Activated CD4-positive, alpha-beta memory T cell treated with anti-CD3 and anti-CD28 coated beads, Interleukin-2, amount 10 ng/mL, durations not matched to agents 7 days and 5 days (primary cell): ENCODE data around the gene SP4. TPM values are rescaled to one million over a fixed set of nuclear protein-coding genes. Genes with fewer than 3 reads are reported as not detected.
"Not testable (repeated sequence)": the region's sequence is repeated elsewhere in the genome, so short reads cannot be mapped to it uniquely, and the experiment has no call there.

ENCODE experiments used
- CTCF ChIA-PET: fragments of 350-600 bp; sonication (Branson Sonifier 250); formaldehyde crosslinking; loops from one replicate; lab custom pipeline; 2021; ENCODE audit warnings: antibody characterized with exemption, inconsistent platforms; lab: Charles Lee
- POLR2A ChIA-PET: fragments of 350-600 bp; sonication (Branson Sonifier 250); formaldehyde crosslinking; loops from one replicate; lab custom pipeline; 2021; ENCODE audit warnings: antibody characterized with exemption; lab: Charles Lee
- DNase-seq: peaks from one replicate; pipeline ENCODE4 v3.0.0-alpha.2; 2020
- H3K27ac Mint-ChIP-seq: one replicate; pipeline ENCODE4 v1.8.0; 2021; ENCODE audit warnings: mild to moderate bottlenecking, mixed read lengths
- H3K27me3 Mint-ChIP-seq: one replicate; pipeline ENCODE4 v1.8.0; 2021; ENCODE audit warnings: mixed read lengths
- H3K36me3 Mint-ChIP-seq: one replicate; pipeline ENCODE4 v1.8.0; 2021; ENCODE audit warnings: low read depth, mixed read lengths
- H3K4me1 Mint-ChIP-seq: one replicate; pipeline ENCODE4 v1.8.0; 2021; ENCODE audit warnings: mixed read lengths
- H3K4me3 Mint-ChIP-seq: one replicate; pipeline ENCODE4 v1.8.0; 2021; ENCODE audit warnings: mild to moderate bottlenecking, mixed read lengths
- H3K9me3 Mint-ChIP-seq: one replicate; pipeline ENCODE4 v1.8.0; 2021; ENCODE audit warnings: mixed read lengths
- total RNA-seq, 2 experiments: library from RNA; stranded (reverse); gene quantifications; one replicate each; pipeline ENCODE4 v1.2.3, GENCODE V29; 2021

The SP4 gene
- total RNA-seq, 2 experiments from 2014 or later = 54.2 to 54.3 TPM

DNA sequence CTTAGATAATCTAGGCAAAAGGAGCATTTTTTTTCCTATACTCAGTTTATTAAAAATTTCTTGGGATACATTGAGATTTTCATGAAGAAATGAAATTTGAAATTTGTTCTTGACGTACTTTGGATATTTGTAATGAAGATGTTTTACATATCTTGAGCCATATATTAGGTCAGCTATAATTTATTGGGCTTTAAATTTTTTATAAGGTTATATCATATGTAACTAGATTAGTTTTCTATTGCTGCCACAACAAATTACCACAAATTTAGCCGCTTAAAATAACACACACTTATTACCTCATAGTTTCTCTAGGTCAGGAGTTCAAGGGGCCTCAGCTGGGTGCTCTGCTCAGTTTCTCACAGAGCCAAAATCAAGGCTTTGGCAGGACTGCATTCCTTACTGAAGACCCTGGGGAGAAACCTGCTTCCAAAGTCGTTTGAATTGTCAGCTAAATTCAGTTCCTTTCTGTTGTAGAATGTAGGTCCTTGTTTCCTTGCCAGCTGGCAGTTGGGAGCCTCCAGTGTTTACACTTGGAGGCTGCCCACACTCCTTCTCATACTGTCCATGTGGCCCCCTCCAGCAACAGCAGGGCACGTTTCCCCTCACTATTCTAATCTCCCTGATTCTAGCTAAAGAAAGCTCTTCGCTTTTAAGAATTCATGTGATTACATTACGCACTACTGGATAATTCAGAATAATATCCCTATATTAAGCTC lies 72.4 kb downstream of the SP4 start:
- H3K27ac Mint-ChIP-seq = no peak overlapping the region
- H3K9me3 Mint-ChIP-seq = peaks cover 42% of the 10 kb centered on the region
- CTCF ChIA-PET = interaction anchor here (0.5 to 1.0 kb wide), 3 partner anchors 17 to 371 kb away, joined by 3 read pairs; no protein-coding TSS in a partner anchor
- no peak overlapping the region for H3K4me3 Mint-ChIP-seq
- POLR2A ChIA-PET = interaction anchor here (1.1 kb wide), 1 partner anchor 145 kb away, joined by 3 read pairs; no protein-coding TSS in a partner anchor
- no peaks in the 10 kb centered on the region for H3K27me3 Mint-ChIP-seq
- H3K36me3 Mint-ChIP-seq = peaks cover 90% of the 10 kb centered on the region
- DNase-seq = no peak
- H3K4me1 Mint-ChIP-seq = peaks cover 2% of the 10 kb centered on the region

DNA sequence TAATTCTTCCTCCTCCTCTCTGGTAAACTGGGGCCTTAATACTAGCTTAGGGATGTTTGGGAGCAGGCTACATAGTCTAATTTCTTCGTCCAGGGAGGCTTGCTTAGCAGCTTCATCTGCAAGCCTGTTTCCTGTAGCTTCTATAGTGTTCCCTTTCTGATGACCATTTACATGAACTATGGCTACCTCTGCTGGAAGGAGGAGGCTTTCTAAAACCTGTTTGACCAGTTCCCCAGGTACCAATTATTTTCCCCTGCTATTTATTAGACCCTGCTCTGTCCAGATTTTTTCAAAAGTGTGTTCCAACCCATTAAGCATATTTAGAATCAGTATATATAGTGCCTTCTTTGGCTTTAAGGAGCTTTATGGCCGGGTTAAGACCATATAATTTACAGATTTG lies 76.1 kb downstream of the SP4 start:
- CTCF ChIA-PET = no interaction called here
- POLR2A ChIA-PET = no interaction called here
- Mint-ChIP-seq H3K36me3 (peaks cover 93% of the 10 kb centered on the region), H3K4me3 (no peak overlapping the region), H3K27me3 (no peaks in the 10 kb centered on the region), H3K9me3 (peaks cover 51% of the 10 kb centered on the region), H3K27ac (no peak overlapping the region), H3K4me1 (peaks cover 4% of the 10 kb centered on the region)
- no peak for DNase-seq

DNA sequence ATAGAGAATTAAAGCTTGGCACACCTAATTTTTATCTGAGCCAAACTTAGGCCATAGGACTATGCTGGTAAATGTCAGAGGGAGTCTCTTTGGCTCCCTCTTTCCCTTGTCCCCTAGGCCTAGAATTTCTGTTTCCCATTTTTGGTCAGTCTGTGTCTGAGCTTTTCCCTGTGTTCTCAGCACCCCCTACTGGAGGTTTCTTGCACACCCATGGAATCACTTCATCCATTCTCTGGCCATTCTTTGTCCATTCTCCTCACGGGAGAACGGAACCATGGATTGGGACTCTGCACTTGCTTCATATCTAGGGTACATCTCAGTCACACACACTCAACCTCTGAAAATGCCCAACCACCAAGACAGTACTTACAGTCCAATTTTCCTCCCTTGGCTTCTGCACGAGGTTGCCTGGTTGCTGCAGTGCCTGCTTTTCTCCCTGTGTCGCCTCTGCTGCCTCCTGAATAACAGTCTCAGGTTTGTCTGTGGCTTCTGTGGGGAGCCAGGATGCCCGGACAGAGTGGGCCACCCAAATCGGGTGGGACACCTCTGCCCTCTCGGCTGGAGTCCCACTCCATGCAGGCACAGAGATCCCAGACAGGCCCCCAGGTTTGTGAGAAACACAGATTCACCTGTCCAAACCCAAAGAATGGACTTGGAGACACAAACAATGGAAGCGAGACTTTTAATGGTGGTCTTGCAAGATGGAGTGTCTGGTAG lies 79.9 kb downstream of the SP4 start:
- Mint-ChIP-seq H3K36me3 (peaks cover 88% of the 10 kb centered on the region), H3K4me1 (peaks cover 3% of the 10 kb centered on the region), H3K27ac (no peak overlapping the region), H3K27me3 (no peaks in the 10 kb centered on the region), H3K4me3 (no peak overlapping the region), H3K9me3 (peaks cover 42% of the 10 kb centered on the region)
- ChIA-PET POLR2A (interaction anchor here (1.1 kb wide), 1 partner anchor 80 kb away, joined by 3 read pairs; the partner anchor contains the start of gene SP4), CTCF (interaction anchor here (0.7 to 1.3 kb wide), 4 partner anchors 99 to 267 kb away, joined by 3 to 4 read pairs (median 4); no protein-coding TSS in a partner anchor)
- DNase-seq = no peak

DNA sequence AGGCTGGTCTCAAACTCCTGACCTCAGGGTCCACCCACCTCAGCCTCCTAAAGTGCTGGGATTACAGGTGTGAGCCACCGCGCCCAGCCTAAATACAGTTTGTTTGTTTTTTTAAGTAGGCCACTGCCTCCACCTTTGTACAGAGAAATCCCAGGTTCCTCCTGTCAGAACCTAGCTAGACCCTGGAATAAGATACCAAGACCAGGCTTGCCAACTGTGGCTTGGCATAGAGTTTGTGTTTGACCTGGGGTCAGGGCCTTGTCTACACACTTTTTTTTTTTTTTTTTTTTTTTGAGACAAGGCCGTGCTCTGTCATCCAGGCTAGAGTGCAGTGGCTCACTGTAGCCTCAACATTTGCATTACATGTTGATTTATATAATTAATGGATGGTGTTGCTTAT lies 80.7 kb downstream of the SP4 start:
- Mint-ChIP-seq H3K27me3 (no peaks in the 10 kb centered on the region), H3K36me3 (peaks cover 83% of the 10 kb centered on the region), H3K4me3 (no peak overlapping the region), H3K27ac (no peak overlapping the region), H3K9me3 (peaks cover 40% of the 10 kb centered on the region), H3K4me1 (peaks cover 1% of the 10 kb centered on the region)
- ChIA-PET POLR2A (interaction anchor here (1.1 kb wide), 1 partner anchor 81 kb away, joined by 3 read pairs; the partner anchor contains the start of gene SP4), CTCF (interaction anchor here (0.7 to 1.3 kb wide), 3 partner anchors 9 to 267 kb away, joined by 3 to 4 read pairs (median 3); no protein-coding TSS in a partner anchor)
- no peak for DNase-seq

DNA sequence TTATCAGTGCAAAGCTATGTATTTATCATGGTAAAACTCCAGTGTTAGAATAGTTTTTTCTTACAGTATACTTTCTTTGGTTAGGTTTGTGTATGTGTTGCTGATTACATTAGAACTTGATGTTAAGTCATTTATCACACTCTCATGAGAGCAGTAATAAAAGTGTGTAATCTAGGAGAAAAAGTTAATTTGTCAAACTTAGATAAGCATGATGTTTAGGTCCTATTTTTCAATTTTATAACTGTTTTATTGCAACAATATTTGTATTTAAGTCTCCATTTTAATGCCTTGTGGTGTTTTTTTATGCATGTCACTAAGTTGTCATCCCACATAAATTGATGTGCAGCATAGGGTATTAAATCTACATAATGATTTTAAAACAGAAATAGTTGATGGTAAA lies 86.2 kb downstream of the SP4 start:
- Mint-ChIP-seq H3K4me3 (no peak overlapping the region), H3K27me3 (no peaks in the 10 kb centered on the region), H3K36me3 (peaks cover 45% of the 10 kb centered on the region), H3K27ac (no peak overlapping the region), H3K4me1 (no peaks in the 10 kb centered on the region), H3K9me3 (no peaks in the 10 kb centered on the region)
- ChIA-PET CTCF (no interaction called here), POLR2A (no interaction called here)
- no peak for DNase-seq

DNA sequence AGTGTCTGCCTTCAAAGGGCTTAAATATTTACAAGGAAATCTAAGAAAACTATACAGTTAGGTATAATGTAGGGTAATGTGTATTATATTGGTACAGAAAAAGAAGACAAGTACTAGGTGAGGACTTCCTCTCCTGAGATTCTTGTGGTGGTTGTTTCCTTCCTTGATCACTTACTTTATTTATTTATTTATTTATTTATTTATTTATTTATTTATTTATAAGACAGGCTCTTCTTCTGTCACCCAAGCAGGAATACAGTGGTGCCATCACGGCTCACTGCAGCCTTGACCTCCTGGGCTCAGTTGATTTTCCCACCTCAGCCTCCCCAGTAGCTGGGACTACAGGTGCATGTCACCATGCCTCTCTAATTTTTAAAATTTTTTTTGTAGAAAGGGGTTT lies 96.8 kb downstream of the SP4 start:
- Mint-ChIP-seq H3K36me3 (peaks cover 2% of the 10 kb centered on the region), H3K4me3 (no peak overlapping the region), H3K9me3 (no peaks in the 10 kb centered on the region), H3K4me1 (no peaks in the 10 kb centered on the region), H3K27me3 (peaks cover 3% of the 10 kb centered on the region), H3K27ac (no peak overlapping the region)
- POLR2A ChIA-PET = no interaction called here
- CTCF ChIA-PET = interaction anchor here (1.6 kb wide), 1 partner anchor 268 kb away, joined by 3 read pairs; no protein-coding TSS in a partner anchor
- DNase-seq = no peak

DNA sequence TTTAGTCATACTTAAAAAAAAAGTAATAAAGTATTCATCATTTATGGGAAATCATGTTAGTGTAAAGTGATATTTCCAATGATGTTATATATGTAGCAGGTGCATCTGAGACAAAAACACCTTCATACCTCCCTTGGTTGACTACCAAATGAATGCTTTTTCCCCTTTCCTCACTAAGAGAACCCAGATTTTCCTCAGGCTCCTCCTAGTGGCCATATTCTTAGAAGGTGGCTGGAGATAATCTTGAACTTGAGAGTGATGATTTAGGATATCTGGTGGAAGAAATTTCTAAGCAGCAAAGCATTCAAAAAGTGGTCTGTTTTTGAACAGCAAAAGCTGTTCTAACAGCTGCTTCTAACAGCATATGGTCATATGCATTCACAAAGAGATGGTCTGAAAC lies 98.1 kb downstream of the SP4 start:
- Mint-ChIP-seq H3K9me3 (no peaks in the 10 kb centered on the region), H3K4me1 (no peaks in the 10 kb centered on the region), H3K36me3 (peaks cover 2% of the 10 kb centered on the region), H3K4me3 (no peak overlapping the region), H3K27ac (no peak overlapping the region), H3K27me3 (peaks cover 13% of the 10 kb centered on the region)
- DNase-seq = no peak
- POLR2A ChIA-PET = no interaction called here
- CTCF ChIA-PET = interaction anchor here (0.6 to 1.8 kb wide), 2 partner anchors 258 to 264 kb away, joined by 3 to 6 read pairs; no protein-coding TSS in a partner anchor

DNA sequence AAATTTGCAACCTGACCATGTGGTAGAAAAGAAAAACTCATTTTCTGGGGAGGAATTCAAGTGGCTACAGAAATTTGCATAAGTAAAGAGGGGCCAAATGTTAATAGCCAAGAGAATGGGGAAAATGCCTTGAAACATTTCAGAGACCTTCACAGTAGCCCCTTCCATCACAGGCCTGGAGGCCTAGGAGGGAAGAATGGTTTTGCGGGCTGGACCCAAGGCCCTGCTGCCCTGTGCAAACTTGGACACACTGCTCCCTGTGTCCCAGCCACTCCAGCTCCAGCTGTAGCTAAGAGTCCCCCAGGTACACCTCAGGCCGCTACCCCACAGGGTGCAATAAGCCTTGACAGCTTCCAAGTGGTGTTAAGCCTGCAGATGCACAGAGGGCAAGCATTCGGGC lies 98.6 kb downstream of the SP4 start:
- Mint-ChIP-seq H3K4me3 (no peak overlapping the region), H3K4me1 (no peaks in the 10 kb centered on the region), H3K27ac (no peak overlapping the region), H3K36me3 (no peaks in the 10 kb centered on the region), H3K9me3 (no peaks in the 10 kb centered on the region), H3K27me3 (peaks cover 13% of the 10 kb centered on the region)
- ChIA-PET CTCF (interaction anchor here (0.6 to 1.8 kb wide), 2 partner anchors 258 to 264 kb away, joined by 3 to 6 read pairs; no protein-coding TSS in a partner anchor), POLR2A (no interaction called here)
- no peak for DNase-seq

DNA sequence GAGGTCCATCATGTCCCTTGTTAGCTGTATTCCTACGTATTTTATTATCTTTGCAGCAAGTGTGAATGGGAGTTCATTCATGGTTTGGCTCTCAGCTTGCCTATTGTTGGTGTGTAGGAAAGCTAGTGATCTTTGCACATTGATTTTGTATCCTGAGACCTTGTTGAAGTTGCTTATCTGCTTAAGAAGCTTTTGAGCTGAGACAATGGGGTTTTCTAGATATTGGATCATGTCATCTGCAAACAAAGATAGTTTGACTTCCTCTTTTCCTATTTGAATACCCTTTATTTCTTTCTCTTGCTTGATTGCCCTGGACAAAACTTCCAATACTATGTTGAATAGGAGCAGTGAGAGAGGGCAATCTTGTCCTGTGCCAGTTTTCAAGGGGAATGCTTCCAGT lies 104.6 kb downstream of the SP4 start:
- POLR2A ChIA-PET, DNase-seq: not testable (repeated sequence)

DNA sequence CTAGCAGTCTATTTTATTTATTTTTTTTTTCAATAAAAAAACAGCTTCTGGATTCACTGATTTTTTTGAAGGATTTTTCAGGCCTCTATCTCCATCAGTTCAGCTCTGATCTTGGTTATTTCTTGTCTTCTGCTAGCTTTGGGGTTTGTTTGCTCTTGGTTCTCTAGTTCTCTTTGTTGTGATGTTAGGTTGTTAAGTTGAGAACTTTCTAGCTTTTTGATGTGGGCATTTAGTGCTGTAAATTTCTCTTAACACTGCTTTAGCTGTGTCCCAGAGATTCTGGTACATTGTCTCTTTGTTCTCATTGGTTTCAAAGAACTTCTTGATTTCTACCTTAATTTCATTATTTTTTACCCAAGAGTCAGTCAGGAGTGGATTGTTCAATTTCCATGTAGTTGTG lies 105.8 kb downstream of the SP4 start:
- H3K27ac Mint-ChIP-seq, DNase-seq, POLR2A ChIA-PET, H3K9me3 Mint-ChIP-seq, H3K4me3 Mint-ChIP-seq, H3K4me1 Mint-ChIP-seq, H3K36me3 Mint-ChIP-seq: not testable (repeated sequence)
- CTCF ChIA-PET = interaction anchor here (0.6 kb wide), 1 partner anchor 693 kb away, joined by 3 read pairs; no protein-coding TSS in a partner anchor
- H3K27me3 Mint-ChIP-seq = peaks cover 37% of the 10 kb centered on the region

More for the DNA sequence above, 104.6 kb downstream of the SP4 start:
- CTCF ChIA-PET, H3K27ac Mint-ChIP-seq, H3K36me3 Mint-ChIP-seq, H3K4me3 Mint-ChIP-seq, H3K9me3 Mint-ChIP-seq, H3K4me1 Mint-ChIP-seq: not testable (repeated sequence)
- peaks cover 37% of the 10 kb centered on the region for H3K27me3 Mint-ChIP-seq

DNA sequence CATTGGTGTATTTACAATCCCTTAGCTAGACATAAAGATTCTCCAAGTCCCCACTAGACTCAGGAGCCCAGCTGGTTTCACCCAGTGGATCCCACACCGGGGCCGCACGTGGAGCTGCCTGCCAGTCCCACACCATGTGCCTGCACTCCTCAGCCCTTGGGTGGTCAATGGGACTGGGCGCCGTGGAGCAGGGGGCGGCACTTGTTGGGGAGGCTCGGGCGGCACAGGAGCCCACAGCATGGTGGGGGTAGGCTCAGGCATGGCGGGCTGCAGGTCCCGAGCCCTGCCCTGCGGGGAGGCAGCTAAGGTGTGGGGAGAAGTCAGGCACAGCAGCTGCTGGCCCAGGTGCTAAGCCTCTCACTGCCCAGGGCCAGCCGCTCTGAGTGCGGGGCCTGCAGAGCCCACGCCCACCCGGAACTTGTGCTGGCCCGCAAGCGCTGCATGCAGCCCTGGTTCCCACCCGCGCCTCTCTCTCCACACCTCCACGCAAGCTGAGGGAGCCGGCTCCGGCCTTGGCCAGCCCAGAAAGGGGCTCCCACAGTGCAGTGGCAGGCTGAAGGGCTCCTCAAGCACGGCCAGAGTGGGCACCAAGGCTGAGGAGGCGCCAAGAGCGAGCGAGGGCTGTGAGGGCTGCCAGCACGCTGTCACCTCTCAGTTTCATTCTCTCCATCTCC lies 108.7 kb downstream of the SP4 start:
- H3K4me1 Mint-ChIP-seq, H3K9me3 Mint-ChIP-seq, DNase-seq, H3K36me3 Mint-ChIP-seq, H3K27ac Mint-ChIP-seq, POLR2A ChIA-PET, H3K4me3 Mint-ChIP-seq: not testable (repeated sequence)
- peaks cover 48% of the 10 kb centered on the region for H3K27me3 Mint-ChIP-seq
- CTCF ChIA-PET = interaction anchor here (0.6 kb wide), 1 partner anchor 735 kb away, joined by 4 read pairs; no protein-coding TSS in a partner anchor

DNA sequence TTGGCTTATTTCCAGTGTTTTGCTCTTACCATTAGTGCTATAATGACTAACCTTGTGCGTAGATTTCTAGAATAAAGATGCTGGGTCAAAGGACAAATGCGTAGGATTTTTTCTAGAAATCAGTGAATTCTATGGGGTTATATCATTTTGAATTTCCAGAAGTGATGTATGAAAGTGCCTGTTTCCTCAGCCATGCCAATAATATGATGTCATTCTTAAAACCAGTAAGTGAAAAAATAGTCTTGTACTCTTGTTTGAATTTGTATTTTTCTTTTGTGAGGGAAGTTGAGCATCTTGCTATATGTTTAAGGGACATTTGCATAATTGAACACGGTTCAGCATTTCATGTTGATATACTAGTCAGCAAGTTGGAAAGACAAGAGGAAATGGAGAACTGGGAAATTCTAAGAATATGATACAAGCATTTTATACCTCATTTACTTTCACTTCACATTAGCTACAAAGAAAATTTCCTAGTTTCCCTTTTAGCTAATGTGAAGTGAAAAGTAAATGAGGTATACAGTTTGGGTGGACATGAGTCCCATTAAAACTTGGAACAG lies 111.1 kb downstream of the SP4 start:
- H3K36me3 Mint-ChIP-seq = no peaks in the 10 kb centered on the region
- no peak for DNase-seq
- H3K27ac Mint-ChIP-seq = no peak overlapping the region
- H3K27me3 Mint-ChIP-seq = peaks cover 51% of the 10 kb centered on the region
- POLR2A ChIA-PET = no interaction called here
- H3K4me3 Mint-ChIP-seq = no peak overlapping the region
- CTCF ChIA-PET = no interaction called here
- H3K9me3 Mint-ChIP-seq = peaks cover 2% of the 10 kb centered on the region
- peaks cover 10% of the 10 kb centered on the region for H3K4me1 Mint-ChIP-seq
